Effector CD4-positive, alpha-beta T cell (primary cell): ENCODE measurements around the gene PUM1.

Source experiments
- DNase-seq: peaks from one replicate; pipeline ENCODE4 v3.0.0-alpha.2; 2020

Gene PUM1

DNA sequence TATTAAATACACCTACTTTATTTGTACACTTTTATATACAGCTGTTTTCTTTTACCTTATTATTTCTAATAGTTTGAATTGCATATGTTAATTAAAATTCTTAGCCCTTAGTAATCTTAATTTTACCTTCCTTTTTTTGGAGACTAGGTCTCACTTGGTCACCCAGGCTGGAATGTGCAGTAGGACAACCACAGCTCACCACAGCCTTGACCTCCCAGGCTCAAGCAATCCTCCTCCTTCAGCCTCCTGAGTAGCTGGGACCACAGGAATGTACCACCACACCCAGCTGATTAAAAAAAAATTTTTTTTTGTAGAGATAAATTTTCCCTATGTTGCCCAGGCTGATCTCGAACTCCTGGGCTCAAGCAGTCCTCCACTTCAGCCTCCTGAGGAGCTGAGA is 141.9 kb downstream of the PUM1 start:
- DNase-seq, result no peak

DNA sequence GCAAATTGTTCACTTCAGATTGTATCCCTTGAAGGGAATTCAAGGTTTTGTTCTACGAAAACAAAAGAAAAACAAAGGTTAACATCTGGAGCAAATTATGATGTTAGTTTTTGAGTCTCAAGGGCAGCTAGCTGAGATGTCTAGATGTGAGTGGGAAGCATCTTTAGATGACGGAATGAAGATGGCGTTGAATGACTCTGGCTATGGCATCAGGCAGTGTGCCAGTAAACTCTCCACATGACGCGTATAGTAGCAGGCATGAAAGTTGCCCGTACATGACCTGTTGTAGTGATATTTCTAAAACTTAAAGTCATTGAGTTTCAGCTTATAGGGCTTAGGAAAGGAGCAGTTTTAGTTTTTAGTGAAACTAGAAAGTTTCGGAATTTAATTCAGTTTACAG is 144.7 kb downstream of the PUM1 start:
- no peak for DNase-seq

DNA sequence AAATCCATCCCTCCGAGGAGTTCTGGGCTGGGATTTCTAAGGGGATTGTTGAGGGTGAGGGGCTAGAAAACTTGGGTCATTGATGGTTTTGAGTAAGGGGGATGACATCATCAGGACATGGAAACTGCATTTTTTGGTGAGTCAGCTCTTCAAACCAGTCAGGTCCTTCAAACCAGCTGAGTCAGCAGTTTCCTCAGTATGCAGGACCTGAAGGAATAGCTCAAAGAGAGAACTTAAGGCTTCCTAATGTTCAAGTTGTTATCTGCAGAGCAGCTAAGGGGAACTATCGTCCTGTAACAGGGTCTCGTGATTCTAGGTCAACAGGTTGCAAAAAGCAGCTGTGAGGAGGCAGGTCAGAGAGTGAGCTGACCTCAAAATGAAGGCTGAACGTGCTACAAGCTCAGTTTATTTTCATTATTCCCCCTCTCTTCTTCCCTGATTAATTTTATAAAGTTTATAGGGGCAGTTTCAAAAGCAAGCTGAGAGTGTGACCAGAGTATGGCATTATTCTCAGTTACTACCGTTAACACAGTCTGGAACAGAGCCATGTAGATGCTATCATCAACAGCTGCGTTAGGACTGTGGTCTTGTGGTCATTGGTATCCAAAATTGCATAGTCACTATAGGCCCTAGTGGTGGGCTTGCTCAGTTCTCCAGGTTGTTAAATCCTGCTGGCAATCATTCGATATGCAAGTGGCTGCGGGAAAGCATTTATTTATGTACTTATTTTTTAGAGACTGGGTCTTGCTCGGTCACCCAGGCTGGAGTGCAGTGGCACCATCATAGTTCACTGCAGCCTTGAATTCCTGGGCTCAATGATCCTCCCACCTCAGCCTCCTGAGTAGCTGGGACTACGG is 146.3 kb downstream of the PUM1 start:
- no peak for DNase-seq

DNA sequence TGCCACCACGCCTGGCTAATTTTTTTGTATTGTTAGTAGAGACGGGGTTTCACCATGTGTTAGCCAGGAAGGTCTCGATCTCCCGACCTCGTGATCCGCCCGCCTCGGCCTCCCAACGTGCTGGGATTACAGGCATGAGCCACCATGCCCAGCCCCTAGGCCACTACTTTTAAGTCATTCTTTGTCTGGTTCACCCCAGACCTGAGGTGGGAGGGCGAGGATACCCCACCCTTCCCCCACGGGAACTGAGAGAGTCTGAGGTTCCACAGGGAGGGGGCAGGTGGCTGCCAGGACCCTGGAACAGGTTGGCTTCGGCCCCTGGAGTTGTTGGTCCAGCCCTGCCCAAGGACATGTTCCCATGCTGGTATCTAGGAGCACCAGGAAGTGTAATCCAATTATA is 149.2 kb downstream of the PUM1 start:
- DNase-seq, result no peak

DNA sequence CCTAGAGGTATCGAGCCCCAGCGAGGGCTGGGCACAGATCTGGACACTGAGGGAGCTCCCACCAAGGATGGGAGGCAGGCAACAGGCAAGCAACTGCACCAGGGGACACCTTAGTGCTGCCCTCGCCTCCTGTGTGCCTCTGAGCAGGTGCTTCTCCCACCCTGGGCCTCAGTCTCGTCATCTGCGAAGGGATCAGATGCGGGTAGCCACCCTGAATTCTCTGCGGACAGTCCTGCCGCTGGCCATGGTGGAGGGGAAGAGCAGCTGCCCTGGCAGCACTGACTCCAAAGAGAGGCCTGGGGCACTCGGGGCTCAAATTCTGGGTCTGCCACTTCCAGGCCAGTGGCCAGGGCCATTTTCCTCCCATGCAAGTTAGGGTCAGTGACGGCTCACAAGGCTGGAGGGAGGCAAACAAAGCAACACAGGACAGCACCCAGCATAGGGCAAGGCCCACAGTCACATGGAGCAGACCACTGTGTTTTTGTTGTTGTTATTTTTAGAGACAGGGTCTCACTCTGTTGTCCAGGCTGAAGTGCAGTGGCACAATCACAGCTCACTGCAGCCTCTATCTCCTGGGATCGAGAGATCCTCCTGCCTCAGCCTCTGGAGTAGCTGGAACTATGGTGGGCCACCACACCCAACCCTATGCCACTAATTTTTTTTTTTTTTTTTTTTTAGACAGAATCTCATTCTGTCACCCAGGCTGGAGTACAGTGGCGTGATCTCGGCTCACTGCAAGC is 149.9 kb downstream of the PUM1 start:
- no peak for DNase-seq

DNA sequence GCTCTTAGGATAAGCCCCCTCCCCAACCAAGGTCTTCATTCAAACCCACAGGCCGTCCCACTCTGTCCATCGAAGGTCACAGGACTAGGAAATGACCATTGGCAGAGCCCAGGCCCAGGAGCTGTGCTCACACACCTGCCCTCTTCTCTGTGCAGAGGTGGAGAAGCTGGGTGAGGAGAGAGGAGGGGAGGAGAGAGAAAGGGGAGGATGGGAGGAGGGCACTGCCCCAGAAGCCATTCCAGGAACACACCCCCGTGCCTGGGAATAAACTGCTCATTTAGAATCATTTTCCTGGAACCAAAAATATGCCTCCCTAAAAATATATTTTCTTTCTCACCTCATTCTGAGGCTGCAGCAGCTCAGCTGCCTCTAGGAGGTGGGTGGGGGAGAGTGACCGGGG is 150.6 kb downstream of the PUM1 start:
- no peak for DNase-seq

DNA sequence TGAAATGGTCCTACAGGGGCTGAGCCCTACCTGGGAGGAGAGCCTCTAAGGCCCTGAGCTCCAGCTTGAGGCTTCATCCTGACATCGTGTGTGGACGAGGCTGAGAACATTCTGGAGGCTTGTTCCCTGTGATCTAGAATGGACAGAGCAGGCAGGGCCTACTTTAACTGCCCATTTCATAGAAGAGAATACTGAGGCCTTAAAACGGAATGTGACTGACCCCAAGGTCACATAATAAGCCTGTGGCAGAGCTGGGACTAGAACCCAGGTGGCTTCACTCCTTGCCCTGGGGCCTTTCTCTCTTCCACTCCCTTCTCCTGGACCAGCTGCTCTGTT is 151.0 kb downstream of the PUM1 start:
- DNase-seq, result no peak

DNA sequence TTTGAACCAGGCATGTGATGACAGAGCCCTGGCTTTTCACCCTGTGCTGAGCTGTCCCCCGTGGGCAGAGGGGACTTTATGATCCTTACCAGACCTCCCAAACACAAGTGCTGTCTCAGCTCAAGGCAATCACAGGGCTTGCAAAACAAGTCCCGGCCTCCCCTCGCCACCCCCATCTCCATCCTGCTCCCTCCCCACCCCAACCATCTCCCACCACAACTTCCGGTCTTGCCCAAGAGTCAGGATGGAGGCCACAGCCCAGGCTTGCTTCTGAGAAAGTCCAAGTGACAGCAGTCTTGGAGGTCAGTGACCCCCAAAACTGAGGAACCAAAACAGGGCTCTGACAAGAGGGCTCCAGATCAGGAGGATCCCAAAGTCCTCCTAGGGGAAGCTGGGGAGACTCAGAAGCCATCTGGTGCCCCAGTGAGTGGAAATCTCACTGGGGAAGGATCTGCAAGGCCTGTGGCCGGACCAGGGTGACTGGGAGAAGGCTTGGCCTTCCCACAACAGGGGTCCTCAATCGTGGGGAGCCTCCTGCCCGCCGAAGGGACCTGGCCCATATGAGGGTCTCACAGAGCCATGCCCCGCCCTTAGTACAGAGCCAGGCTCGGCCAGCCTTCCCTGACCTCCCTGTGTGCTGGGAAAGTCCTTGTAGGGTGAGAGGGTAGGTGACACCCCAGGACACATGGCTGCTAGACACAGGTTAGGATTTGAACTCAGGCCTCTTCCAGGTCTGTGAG is 152.4 kb downstream of the PUM1 start:
- DNase-seq, result no peak

DNA sequence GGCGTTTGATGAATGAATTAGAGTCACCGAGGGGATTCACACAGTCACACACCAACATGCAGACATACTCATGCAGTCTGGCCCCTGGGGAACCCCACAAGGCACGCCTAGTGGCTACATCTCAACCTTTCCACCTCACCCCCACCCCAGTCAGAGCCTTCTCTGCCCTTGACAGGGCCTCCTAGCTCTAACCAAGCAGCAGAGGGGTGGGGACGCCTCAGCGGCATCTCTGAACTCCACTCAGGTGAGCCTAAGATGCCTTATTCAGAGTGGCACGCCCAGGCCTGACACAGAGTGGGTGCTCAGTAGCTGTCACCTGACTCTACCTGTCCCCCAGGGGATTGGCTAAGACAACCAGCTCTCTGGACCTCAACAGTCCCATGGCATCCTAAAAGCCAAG is 153.3 kb downstream of the PUM1 start:
- no peak for DNase-seq

DNA sequence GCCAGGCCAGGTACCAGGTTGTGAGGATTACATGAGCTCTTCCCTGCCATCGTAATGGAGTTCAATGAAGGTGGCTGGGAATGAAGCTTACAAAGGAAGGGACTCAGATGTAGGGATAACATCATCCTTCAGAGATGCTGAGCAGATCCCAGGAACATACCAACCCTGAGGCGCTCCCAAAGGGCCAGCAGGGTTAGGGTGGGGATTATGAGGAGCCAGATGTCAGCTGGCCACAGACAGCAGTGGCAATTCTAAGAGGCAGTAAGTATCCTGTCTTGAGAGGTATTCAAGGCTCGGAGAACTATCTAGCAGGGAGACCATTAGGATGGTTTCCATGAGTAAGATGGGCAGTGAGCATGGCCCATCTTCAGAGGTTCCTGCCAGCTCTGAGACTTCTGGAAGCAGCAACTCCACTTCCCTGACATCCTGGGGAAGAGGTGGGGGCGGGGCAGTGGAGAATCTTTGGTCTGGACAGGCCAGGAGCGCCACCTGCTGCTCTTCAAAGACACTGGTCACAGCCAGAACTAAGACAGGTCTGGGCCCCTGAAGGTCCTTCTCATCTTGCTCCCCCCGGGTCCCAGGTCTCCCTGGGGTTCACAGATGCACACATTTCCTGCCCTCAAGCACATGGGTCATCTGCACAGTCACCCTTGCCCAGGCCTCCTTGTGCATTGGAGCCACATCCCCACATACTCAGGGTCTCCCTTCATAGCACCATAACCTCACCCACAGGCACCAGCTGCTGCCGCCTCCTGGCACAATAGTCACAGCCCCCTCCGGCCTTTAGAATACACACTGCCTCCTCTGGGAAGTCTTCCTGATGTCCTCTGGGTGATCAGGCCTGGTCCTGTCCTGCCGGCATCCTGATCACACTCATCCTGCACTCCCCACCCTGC is 154.2 kb downstream of the PUM1 start:
- DNase-seq, result peak; percentile 11

DNA sequence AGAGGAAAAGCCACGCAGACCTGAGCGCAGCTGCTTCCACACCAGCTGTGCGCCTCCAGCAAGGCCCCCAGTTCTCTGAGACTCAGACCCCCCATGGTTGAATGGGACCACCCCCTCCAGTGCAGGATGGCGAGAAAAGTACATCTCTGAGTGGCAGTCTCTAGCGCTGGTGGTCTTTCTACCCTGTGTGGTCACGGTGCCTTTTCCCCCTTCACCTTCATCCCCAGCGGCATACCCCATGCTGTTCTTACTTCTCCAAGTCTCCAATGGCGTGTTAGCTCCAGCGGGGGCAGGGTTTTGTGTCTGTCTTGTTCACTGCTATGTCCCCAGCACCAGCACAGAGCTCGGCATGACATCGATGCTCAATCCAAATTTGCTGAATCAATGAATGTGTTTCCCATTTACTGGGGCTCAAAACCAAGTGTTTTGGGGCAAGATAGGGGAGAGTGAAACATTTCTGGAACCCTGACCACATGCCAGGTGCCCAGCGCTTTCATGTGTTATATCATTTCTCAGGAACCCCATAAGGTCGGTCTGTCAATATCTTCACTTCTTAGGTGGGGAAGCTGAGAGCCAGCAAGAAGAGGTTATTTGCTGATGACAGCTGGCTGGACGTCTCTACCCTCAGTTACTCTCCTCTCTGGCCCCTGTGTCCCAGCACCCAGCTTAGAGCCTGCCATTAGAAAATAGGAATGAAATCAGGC is 156.0 kb downstream of the PUM1 start:
- DNase-seq, result no peak

DNA sequence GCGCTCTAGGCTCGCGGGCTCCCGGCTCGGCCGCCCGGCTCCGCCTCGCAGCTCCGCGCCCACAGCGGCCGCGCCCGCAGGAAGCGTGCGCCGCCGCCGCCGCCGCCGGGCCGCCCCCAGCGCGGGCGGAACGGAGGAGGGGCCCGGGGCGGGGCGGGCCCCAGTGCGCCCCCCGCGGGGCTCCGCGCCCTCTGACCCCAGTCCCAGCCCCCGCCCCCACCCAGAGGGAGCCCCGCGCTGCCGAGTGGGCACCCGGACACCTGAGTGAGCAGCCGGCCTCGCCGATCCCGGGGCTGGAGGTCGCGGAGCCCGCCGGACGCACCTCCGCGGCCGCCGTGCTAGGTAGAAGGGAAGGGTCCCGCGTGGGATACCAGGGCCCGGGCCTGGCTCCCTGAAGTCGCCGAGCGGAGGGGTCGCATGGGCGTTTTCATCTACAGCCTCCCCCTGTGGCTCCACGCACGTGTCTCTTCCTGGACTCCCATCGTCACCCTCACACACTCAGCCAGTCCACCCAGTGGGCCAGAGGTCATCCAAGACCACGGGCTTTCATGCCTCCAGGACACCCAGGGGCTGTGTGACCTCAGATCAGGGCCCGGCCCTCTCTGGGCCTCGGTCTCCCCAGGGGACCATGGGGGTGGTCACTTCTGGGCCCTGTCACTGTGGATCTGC is 156.7 kb downstream of the PUM1 start, which contains the start of gene SDC3:
TSS of gene SDC3 (minus strand) at position 63 of the 669 bp plus-strand sequence. CDS start 172 bp downstream, outside the sequence.
- no peak for DNase-seq

DNA sequence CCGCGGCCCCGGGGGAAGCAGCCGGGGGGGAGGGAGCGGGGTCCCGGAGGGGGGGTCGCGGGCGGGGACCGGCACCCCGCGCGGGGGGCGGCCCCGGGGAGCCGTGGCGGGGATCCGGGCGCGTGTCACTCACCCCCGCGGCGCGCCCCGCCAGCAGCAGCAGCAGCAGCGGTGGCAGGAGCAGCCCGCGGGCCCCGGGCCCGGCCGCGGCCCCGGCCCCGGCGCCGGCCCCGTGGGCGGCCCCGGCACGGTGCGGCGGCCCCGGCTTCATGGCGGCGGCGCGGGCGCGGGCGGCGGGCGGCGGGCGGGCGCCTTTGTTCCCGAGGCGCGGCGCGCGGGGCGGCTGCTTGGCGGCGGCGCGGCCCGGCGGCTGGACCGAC is 157.2 kb downstream of the PUM1 start:
- no peak for DNase-seq

DNA sequence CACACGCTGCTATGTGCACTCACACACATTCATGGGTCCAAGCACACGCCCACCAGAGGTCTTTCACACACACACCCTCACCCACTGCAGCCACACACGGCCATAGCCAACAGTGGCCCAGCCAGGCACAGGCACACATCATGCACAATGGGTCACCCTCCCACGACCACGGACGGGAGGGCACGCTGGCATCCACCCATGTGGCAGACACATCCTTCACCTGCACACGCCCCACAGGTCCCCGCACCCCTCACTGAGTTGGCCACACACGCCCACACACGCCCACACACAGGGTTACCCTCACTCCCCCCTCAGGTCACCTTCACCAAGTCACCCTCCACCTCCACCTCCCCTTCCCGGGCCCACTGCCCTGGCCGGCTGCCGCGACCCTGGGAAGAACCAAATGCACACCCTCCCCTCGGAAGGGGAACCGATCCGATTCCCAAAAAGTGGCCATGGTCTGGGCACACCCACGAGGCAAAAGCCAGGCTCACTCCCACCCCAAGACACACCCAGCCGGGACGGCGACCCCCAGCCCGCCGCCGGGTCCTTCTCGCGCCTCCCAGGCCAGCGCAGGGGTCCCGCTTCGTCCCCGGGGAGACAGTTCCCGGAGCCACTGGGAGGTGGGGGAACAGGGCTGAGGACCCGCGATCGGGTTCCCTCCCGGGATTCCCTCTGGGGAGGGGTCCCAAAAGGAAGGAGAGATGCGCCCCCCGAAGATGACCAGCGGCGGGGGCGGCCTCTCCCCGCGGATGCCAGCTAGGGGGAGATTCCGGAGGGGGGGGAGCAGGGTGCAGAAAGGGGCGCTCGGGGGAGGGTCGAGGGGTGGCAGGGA is 157.8 kb downstream of the PUM1 start:
- no peak for DNase-seq

DNA sequence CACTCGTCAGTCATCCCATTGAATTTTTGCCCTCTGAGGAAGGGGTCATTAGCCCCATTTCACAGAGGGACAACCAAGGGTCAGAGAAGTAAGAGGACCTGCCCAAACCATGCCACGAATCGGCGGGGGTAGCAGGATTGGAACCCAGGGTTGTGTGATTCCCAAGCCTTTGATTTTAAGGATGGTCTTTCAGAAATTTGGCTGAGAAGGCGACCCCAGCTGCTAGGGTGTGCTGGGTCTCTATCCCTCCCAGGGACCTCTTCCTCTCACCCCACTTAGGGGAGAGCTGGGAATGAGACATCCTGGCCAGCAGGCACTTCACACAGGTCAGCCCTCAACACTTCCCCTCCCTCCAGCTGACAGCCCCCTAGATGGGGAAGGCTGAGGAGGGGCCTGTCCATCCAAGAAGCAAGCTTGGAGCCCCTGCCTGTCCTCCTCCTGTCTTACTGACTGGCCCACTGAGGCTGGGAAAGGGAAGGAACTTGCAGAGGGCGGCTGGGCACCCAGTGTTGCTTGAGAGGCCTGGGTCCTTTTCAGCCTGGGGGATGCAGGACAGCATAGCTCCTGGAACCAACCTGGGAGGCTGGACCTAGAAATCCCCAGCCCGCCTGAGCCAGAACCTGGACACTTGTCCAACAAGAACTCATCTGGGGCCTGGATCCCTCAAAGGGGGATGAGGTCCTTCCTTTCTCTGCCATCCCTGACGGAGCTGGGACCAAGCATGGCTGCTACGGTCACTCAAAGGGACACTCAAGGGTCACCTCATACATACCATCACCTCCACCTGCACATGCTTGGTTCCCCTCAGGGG is 158.7 kb downstream of the PUM1 start:
- DNase-seq, result no peak

DNA sequence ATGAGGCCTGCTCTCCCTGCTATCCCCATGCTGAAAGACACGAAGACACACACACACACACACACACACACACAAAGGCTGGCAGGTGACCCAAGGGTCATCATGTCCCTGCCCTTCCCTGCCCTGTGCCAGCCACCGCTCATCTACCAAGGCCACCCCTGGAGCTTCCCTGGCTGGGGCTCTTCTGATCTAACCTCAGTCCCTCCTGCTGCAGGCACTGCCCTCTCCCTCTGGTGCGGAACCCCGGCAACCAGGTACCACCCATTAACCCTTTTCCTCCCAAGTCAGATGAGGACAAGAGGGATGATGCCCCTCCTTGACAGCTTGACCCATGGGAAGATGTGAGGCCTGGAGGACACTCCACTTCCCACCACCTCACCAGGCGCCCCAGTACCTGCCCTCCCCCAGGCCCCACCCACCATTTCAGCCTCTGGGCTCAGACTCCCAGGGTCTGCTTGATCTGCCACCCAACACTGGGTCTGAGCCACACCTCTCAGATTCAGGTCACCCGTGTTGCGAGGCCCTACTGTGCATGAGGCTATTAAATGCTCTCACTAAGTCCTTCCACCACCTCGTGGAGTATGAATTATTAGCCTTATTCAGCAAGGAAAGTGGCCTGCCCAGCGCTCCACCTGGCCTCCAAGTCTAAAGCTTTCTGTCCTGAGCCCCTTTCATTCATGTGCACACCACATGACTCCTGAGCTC is 159.4 kb downstream of the PUM1 start:
- no peak for DNase-seq

DNA sequence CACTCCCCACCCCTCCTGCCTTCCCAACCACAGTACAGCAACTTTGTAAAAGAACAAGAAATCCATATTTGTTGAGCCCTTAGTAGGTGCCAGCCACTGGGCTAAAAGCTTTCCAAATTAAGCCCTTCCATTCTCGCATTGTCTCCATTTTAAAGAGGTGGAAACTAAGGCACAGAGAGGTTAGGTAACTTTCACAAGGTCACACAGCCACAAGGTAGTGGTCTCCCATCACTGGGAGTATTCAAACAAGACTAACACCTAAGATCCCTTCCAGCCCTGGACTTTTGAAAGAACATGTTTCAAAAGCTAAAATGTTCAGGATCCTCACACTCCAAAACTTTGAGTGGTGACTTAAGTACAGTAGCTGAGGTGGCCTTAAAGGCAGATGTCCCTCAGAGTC is 160.1 kb downstream of the PUM1 start:
- no peak for DNase-seq

DNA sequence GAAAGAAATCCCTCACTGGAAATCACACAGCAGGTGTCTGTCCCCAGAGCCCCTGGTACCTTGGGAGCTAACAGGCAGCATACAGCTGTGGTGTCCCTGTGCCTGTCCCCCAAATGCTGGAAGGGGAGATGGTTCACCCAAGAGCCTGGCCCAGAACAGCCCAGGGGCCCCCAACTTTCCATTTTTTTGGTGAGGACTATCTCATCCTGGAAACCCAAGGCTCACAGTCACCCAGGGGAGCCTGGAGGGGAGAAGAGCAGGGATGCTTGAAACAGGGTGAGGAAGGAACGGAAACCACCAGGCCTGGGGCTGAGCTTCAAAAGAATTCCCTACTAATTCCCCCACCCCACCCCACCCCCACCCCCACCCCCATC is 160.6 kb downstream of the PUM1 start:
- DNase-seq, result no peak
